WI38 (cell line): ENCODE measurements around the gene ZNF687.
"Not testable (repeated sequence)": the region's sequence is repeated elsewhere in the genome, so short reads cannot be mapped to it uniquely, and the experiment has no call there.

Source experiments
- H3K4me3 ChIP-seq: 2 replicates; pipeline ENCODE4 v1.5.1; 2011; ENCODE audit warnings: low read depth, mild to moderate bottlenecking, control low read depth, low read length
- CTCF ChIP-seq: IDR thresholded peaks from 2 replicates; pipeline ENCODE4 v1.5.1; 2012; ENCODE audit warnings: low read depth, mild to moderate bottlenecking, control low read depth, low read length

ZNF687 gene

GRCh38 chr1:151266315-151266714 lies 15.8 kb upstream of the ZNF687 start:
- no peak for TF ChIP-seq CTCF
- no peak overlapping the region for H3K4me3 ChIP-seq

- H3K4me3 ChIP-seq, result no peak overlapping the region
- TF ChIP-seq CTCF, result no peak
These were observed 15.3 kb upstream of the ZNF687 start for GRCh38 chr1:151266821-151267220.

- TF ChIP-seq CTCF, result no peak
- no peak overlapping the region for H3K4me3 ChIP-seq
These were observed 14.3 kb upstream of the ZNF687 start for GRCh38 chr1:151267760-151268159.

GRCh38 chr1:151273924-151274466 lies 8.1 kb upstream of the ZNF687 start:
- no peak for TF ChIP-seq CTCF
- no peak overlapping the region for H3K4me3 ChIP-seq

GRCh38 chr1:151275341-151275740 lies 6.8 kb upstream of the ZNF687 start:
- H3K4me3 ChIP-seq, result not testable (repeated sequence)

- H3K4me3 ChIP-seq, result no peak overlapping the region
- no peak for TF ChIP-seq CTCF
These were observed 4.8 kb upstream of the ZNF687 start for GRCh38 chr1:151277249-151277648.

GRCh38 chr1:151281225-151281968 lies 702 bp upstream of the ZNF687 start:
- H3K4me3 ChIP-seq, result peak overlapping the region; percentile 73
- TF ChIP-seq CTCF, result no peak
